ENCODE data around the gene PROSER3. TPM values are rescaled to one million over a fixed set of nuclear protein-coding genes. Genes with fewer than 3 reads are reported as not detected.
A peak's percentile ranks its signal among the peaks of the same experiment; 100 is the strongest.

Gene PROSER3
- total RNA-seq, 3 donors from 2014 or later (not counting 1 experiment from before 2014, with no cell fraction given), result 33.1 to 40.2 (median 35.9) TPM

- Histone ChIP-seq H3K36me3 (ENCODE audit: control insufficient read depth, insufficient read depth, low read length) (peaks cover 28% of the 10 kb centered on the region), H3K4me1 (ENCODE audit: control insufficient read depth, insufficient read depth, low read length) (peaks cover 57% of the 10 kb centered on the region), H3K9me3 (ENCODE audit: control insufficient read depth, insufficient read depth, low read length) (no peaks in the 10 kb centered on the region), H3K27ac (ENCODE audit: low read length) (peak overlapping the region; percentile 62), H3K27me3 (ENCODE audit: control insufficient read depth, insufficient read depth, low read length) (no peaks in the 10 kb centered on the region), H3K4me3 (ENCODE audit: low read length) (peak overlapping the region; percentile 67)
- intact Hi-C loops (cut with micrococcal nuclease), result loop anchor here (10.0 kb wide), 1 partner anchor 164 kb away; the partner anchor contains the start of genes HCST, NFKBID and TYROBP
- WGBS (ENCODE audit: insufficient coverage), result 0% methylated on average over 7 of the region's 12 CpGs
- H3K36me3 Mint-ChIP-seq, result no peaks in the 10 kb centered on the region
- peak overlapping the region; percentile 96 to 99 for H3K27ac Mint-ChIP-seq
- peak overlapping the region; percentile 94 for H3K4me3 Mint-ChIP-seq
- DNase-seq (peak in 1 of 2 donors; percentile 62), ATAC-seq (no peak)
- peak; percentile 13 for TF ChIP-seq CTCF (IDR thresholded peaks at IDR 0.05)
- H3K9me3 Mint-ChIP-seq, result no peaks in the 10 kb centered on the region
- peaks cover 34 to 55% of the 10 kb centered on the region in 2 donors for H3K4me1 Mint-ChIP-seq
- H3K27me3 Mint-ChIP-seq (ENCODE audit: low read depth in 2 of 2), result no peaks in the 10 kb centered on the region
These were observed 16.8 kb upstream of the PROSER3 start for GRCh38 chr19:35741203-35741515.

GRCh38 chr19:35742121-35742724 lies 15.8 kb upstream of the PROSER3 start, which contains the start of gene IGFLR1:
Gene IGFLR1, minus strand, starts transcription at chr19:35742452. Its CDS starts 1,272 bp downstream, at chr19:35741180.
- H3K4me3 ChIP-seq (ENCODE audit: low read length), result peak within 1 kb of the TSS; percentile 52
- peak within 1 kb of the TSS; percentile 97 for H3K27ac ChIP-seq (ENCODE audit: low read length)
- no peak for TF ChIP-seq CTCF (IDR thresholded peaks at IDR 0.05)
- H3K27me3 ChIP-seq (ENCODE audit: control insufficient read depth, insufficient read depth, low read length), result no peaks in the 10 kb centered on the region
- ATAC-seq, result no peak
- no peaks in the 10 kb centered on the region for H3K9me3 ChIP-seq (ENCODE audit: control insufficient read depth, insufficient read depth, low read length)
- peaks cover 20% of the 10 kb centered on the region for H3K36me3 ChIP-seq (ENCODE audit: control insufficient read depth, insufficient read depth, low read length)
- no peaks in the 10 kb centered on the region for H3K27me3 Mint-ChIP-seq (ENCODE audit: low read depth in 2 of 2)
- peak within 1 kb of the TSS; percentile 96 to 99 for H3K27ac Mint-ChIP-seq
- intact Hi-C loops (cut with micrococcal nuclease), result loop anchor here (10.0 kb wide), 1 partner anchor 163 kb away; the partner anchor contains the start of genes HCST, NFKBID and TYROBP
- peaks cover 62% of the 10 kb centered on the region for H3K4me1 ChIP-seq (ENCODE audit: control insufficient read depth, insufficient read depth, low read length)
- H3K9me3 Mint-ChIP-seq, result no peaks in the 10 kb centered on the region
- H3K36me3 Mint-ChIP-seq, result no peaks in the 10 kb centered on the region
- peak within 1 kb of the TSS; percentile 89 for H3K4me3 Mint-ChIP-seq
- peaks cover 37 to 57% of the 10 kb centered on the region in 2 donors for H3K4me1 Mint-ChIP-seq
- 2% methylated on average over 9 of the region's 9 CpGs for WGBS (ENCODE audit: insufficient coverage)
- peak; percentile 46 to 89 for DNase-seq

GRCh38 chr19:35743640-35744429 lies 14.1 kb upstream of the PROSER3 start:
- Histone ChIP-seq H3K27me3 (ENCODE audit: control insufficient read depth, insufficient read depth, low read length) (no peaks in the 10 kb centered on the region), H3K4me3 (ENCODE audit: low read length) (no peak overlapping the region), H3K36me3 (ENCODE audit: control insufficient read depth, insufficient read depth, low read length) (peaks cover 6% of the 10 kb centered on the region), H3K9me3 (ENCODE audit: control insufficient read depth, insufficient read depth, low read length) (no peaks in the 10 kb centered on the region), H3K27ac (ENCODE audit: low read length) (peak overlapping the region; percentile 100), H3K4me1 (ENCODE audit: control insufficient read depth, insufficient read depth, low read length) (peaks cover 71% of the 10 kb centered on the region)
- ATAC-seq, result no peak
- WGBS (ENCODE audit: insufficient coverage), result 93% methylated on average over 19 of the region's 19 CpGs
- no peak for TF ChIP-seq CTCF (IDR thresholded peaks at IDR 0.05)
- Mint-ChIP-seq H3K27me3 (ENCODE audit: low read depth in 2 of 2) (no peaks in the 10 kb centered on the region), H3K9me3 (no peaks in the 10 kb centered on the region), H3K36me3 (no peaks in the 10 kb centered on the region), H3K27ac (peak overlapping the region; percentile 96 to 99), H3K4me3 (peak overlapping the region; percentile 99), H3K4me1 (peaks cover 48 to 61% of the 10 kb centered on the region in 2 donors)
- intact Hi-C loops (cut with micrococcal nuclease), result loop anchor here (2.0 to 10.0 kb wide), 2 partner anchors 95 to 161 kb away; partner anchors contain the start of genes COX6B1, HCST, NFKBID and TYROBP
- DNase-seq, result no peak

All from natural killer cell (primary cell).